ENCODE data around the gene DNAJA3. TPM values are rescaled to one million over a fixed set of nuclear protein-coding genes. Genes with fewer than 3 reads are reported as not detected.

DNAJA3 gene
- 74.2 TPM for total RNA-seq
- long read RNA-seq, transcript DNAJA3-202 (11 exons, 2,591 nt) = major isoform, 184 of 344 reads
- long read RNA-seq, transcript DNAJA3-201 (12 exons, 2,763 nt) = minor isoform, 125 of 344 reads
- long read RNA-seq, partial matches to known transcripts = 19 of 344 reads
- long read RNA-seq, other reads (novel, unspliced or antisense) = 16 of 344 reads

- Histone ChIP-seq H3K9me3 (replicated peaks) (no peaks in the 10 kb centered on the region), H3K27ac (replicated peaks) (peak within 1 kb of the TSS; percentile 96), H3K27me3 (ENCODE audit: low read depth) (no peaks in the 10 kb centered on the region), H3K4me1 (peaks cover 31% of the 10 kb centered on the region), H3K36me3 (peaks cover 4% of the 10 kb centered on the region), H3K4me3 (peak within 1 kb of the TSS; percentile 91)
- peak; percentile 92 for DNase-seq
- TF ChIP-seq, protein P1, sequence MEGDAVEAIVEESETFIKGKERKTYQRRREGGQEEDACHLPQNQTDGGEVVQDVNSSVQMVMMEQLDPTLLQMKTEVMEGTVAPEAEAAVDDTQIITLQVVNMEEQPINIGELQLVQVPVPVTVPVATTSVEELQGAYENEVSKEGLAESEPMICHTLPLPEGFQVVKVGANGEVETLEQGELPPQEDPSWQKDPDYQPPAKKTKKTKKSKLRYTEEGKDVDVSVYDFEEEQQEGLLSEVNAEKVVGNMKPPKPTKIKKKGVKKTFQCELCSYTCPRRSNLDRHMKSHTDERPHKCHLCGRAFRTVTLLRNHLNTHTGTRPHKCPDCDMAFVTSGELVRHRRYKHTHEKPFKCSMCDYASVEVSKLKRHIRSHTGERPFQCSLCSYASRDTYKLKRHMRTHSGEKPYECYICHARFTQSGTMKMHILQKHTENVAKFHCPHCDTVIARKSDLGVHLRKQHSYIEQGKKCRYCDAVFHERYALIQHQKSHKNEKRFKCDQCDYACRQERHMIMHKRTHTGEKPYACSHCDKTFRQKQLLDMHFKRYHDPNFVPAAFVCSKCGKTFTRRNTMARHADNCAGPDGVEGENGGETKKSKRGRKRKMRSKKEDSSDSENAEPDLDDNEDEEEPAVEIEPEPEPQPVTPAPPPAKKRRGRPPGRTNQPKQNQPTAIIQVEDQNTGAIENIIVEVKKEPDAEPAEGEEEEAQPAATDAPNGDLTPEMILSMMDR (IDR thresholded peaks at IDR 0.05; ENCODE audit: borderline replicate concordance) = no peak
- intact Hi-C loops (cut with micrococcal nuclease) = no loop called here
These were observed at the start of gene DNAJA3 for GRCh38 chr16:4425378-4426020. Gene DNAJA3 (plus strand): TSS chr16:4425868. CDS start chr16:4425882, 14 bp downstream.

- no peaks in the 10 kb centered on the region for H3K27me3 ChIP-seq (ENCODE audit: low read depth)
- H3K4me1 ChIP-seq = peaks cover 92% of the 10 kb centered on the region
- DNase-seq = peak; percentile 91
- peaks cover 10% of the 10 kb centered on the region for H3K36me3 ChIP-seq
- H3K9me3 ChIP-seq (replicated peaks) = no peaks in the 10 kb centered on the region
- H3K4me3 ChIP-seq = peak overlapping the region; percentile 75
- peak overlapping the region; percentile 82 for H3K27ac ChIP-seq (replicated peaks)
- intact Hi-C loops (cut with micrococcal nuclease) = no loop called here
- TF ChIP-seq, protein P1 (IDR thresholded peaks at IDR 0.05; ENCODE audit: borderline replicate concordance) = no peak
These were observed 49.4 kb upstream of the DNAJA3 start for GRCh38 chr16:4376126-4376892.

DNA sequence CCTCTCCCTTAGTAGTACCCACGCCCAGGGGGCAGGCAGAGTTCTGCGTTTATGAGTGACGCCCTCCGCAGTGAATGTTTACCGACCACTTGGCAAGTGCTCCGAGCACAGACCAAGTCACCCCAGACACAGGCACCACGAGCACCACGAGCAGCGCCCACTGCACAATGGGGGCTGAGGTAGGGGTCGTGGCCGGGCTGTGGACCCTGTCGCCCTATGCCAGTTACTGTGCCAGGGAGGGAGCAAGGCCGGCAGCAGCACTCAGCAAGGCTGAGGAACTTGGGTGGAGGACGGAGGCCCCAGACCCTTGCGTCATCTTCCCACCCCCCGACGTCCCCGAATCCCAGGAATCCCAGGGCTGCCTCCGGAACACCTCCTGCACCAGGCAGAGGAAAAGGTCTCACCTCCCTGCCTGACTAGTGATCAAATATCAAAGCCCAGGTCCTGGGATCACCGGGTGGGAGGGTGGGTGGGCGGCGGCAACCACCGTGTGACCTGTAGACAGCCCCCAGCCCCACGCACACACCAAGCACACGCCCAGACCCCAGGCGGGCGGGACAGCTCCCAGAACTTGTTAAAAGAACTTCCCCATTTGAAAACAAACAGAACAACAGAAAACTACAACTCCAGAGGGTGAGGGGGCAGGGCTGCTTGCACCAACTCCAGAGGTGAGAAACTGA lies 48.6 kb upstream of the DNAJA3 start:
- peak overlapping the region; percentile 82 for H3K27ac ChIP-seq (replicated peaks)
- H3K4me1 ChIP-seq = peaks cover 85% of the 10 kb centered on the region
- peak overlapping the region; percentile 75 for H3K4me3 ChIP-seq
- TF ChIP-seq, protein P1 (IDR thresholded peaks at IDR 0.05; ENCODE audit: borderline replicate concordance) = no peak
- intact Hi-C loops (cut with micrococcal nuclease) = no loop called here
- DNase-seq = no peak
- H3K27me3 ChIP-seq (ENCODE audit: low read depth) = no peaks in the 10 kb centered on the region
- H3K9me3 ChIP-seq (replicated peaks) = no peaks in the 10 kb centered on the region
- H3K36me3 ChIP-seq = peaks cover 16% of the 10 kb centered on the region

GRCh38 chr16:4377573-4378154 lies 48.0 kb upstream of the DNAJA3 start:
- no peak overlapping the region for H3K4me3 ChIP-seq
- no peak for DNase-seq
- no peaks in the 10 kb centered on the region for H3K9me3 ChIP-seq (replicated peaks)
- TF ChIP-seq, protein P1 (IDR thresholded peaks at IDR 0.05; ENCODE audit: borderline replicate concordance) = no peak
- H3K27ac ChIP-seq (replicated peaks) = peak overlapping the region; percentile 82
- intact Hi-C loops (cut with micrococcal nuclease) = no loop called here
- peaks cover 22% of the 10 kb centered on the region for H3K36me3 ChIP-seq
- no peaks in the 10 kb centered on the region for H3K27me3 ChIP-seq (ENCODE audit: low read depth)
- peaks cover 85% of the 10 kb centered on the region for H3K4me1 ChIP-seq

DNA sequence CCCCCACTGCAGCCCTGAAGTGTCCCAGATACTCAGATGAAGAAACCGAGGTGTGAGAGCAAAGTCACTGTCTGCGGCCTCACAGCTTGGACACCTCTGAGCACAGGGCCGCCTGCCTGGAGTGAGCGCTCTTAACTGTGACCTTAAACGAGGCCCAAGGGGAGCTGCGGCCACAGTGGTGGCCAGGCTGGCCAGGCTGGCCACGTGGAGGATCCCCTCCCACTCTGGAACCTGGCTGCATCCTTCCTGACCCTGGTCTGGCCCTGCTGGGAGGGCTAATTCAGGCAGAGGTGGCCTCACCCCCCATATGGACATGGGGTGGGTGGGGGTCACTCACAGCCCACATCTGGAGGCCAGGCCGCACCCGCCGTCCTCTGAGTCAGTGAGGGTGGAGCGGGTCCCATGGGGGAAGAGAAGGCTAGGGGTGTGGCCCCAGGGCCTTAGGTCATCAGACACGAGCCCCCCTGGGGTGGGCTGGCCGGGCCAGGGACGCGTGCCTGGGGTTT lies 47.5 kb upstream of the DNAJA3 start:
- no peak overlapping the region for H3K4me3 ChIP-seq
- peaks cover 27% of the 10 kb centered on the region for H3K36me3 ChIP-seq
- intact Hi-C loops (cut with micrococcal nuclease) = no loop called here
- H3K27ac ChIP-seq (replicated peaks) = peak overlapping the region; percentile 82
- no peaks in the 10 kb centered on the region for H3K27me3 ChIP-seq (ENCODE audit: low read depth)
- DNase-seq = peak; percentile 54
- H3K9me3 ChIP-seq (replicated peaks) = no peaks in the 10 kb centered on the region
- peaks cover 84% of the 10 kb centered on the region for H3K4me1 ChIP-seq
- TF ChIP-seq, protein P1 (IDR thresholded peaks at IDR 0.05; ENCODE audit: borderline replicate concordance) = no peak
